ENCODE data around the gene FOXO3.

DNA sequence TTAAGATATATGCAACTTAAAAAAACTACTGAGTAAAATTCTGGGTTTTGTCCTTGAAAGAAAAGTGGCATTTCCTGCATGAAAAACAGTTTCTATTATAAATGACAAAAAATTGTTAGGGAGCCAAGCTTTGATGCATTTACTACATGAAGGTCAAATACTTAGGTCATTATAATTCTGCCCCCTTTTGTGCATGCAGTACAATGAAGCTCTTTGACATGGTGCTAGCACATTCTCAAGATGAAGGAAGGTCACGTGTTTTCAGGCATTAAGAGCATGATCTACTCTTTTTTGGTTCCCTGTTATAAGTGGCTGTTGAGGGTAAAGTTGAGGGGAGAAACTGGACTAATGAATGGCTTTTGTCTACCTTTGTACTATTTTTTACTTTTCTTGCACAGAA lies 72.7 kb downstream of the FOXO3 start:
- TF ChIP-seq POLR2A (IDR thresholded peaks at IDR 0.05) (no peak), CTCF (IDR thresholded peaks at IDR 0.05) (no peak)

Measured in testis (tissue), 2 donors.